ENCODE measurements around the gene CXXC5. TPM values are rescaled to one million over a fixed set of nuclear protein-coding genes. Genes with fewer than 3 reads are reported as not detected.

CXXC5 gene
- total and polyA plus RNA-seq, 9 of the 15 experiments (the other 6 are each of a cell fraction or from before 2014, with no cell fraction given): 1.9 to 123 (median 45.8) TPM

DNA sequence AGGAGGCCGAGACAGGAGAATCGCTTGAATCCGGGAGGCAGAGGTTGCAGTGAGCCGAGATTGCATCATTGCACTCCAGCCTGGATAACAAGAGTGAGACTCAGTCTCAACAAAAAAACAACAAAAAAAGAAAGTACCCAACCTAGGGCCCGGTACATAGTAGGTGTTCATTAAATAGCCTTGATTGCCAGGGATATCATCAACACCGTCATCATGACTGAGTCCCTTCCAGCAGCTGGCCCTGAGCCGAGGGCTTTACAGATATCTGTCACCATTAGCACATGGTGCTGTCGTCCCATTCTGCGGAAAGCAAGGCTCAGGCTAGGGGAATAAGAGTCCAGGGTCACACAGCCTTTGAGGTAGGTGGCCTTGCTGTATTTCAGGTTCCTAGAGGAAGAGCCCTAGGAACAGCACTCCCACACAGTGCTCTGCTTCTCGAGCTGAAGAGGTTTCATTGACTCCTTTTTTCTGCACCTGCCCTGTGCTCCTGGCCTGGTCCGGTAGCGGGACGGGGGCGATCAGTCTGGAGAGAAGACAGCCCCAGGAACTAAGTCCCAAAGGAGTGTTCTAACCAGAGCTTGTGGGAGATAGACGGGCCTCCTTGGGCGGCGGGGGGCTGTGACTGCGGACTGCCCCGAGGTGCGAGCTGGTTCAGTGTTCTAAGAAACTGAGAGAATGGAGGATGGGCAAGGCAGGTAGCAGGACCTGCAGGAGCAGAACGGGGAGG lies 48.2 kb downstream of the CXXC5 start (continued):
- TF ChIP-seq RREB1 (CRISPR knock-in tag; IDR thresholded peaks at IDR 0.05) (no peak), KDM1A (IDR thresholded peaks at IDR 0.05) (peak; percentile 75 to 79), SMARCA4 (IDR thresholded peaks at IDR 0.05) (peak; percentile 31; the same call in 1 of the 2 replicates), ZFP36 (IDR thresholded peaks at IDR 0.05; ENCODE audit: low read depth, low read length, partially characterized antibody) (peak; percentile 17), TRIM24 (IDR thresholded peaks at IDR 0.05) (peak; percentile 30 to 33; a peak in 2 of 4 replicates), ZKSCAN1 (IDR thresholded peaks at IDR 0.05; ENCODE audit: low read depth, low read length) (peak; percentile 96), HINFP (tag; conservative IDR thresholded peaks at IDR 0.05; ENCODE audit: low read depth) (no peak), HNRNPLL (IDR thresholded peaks at IDR 0.05; ENCODE audit: low read depth, low read length, poor library complexity, severe bottlenecking) (no peak), ATF7 (IDR thresholded peaks at IDR 0.05) (peak; percentile 58; the same call in 1 of the 2 replicates), RBM25 (IDR thresholded peaks at IDR 0.05; ENCODE audit: low read depth, low read length, severe bottlenecking) (peak; percentile 25), EP300 (IDR thresholded peaks at IDR 0.05; ENCODE audit: low read length) (no peak), BRD4 (IDR thresholded peaks at IDR 0.05) (0 out of 2 replicates have a peak, but pooled peaks have one; percentile 3)
- TF ChIP-seq, protein P1, sequence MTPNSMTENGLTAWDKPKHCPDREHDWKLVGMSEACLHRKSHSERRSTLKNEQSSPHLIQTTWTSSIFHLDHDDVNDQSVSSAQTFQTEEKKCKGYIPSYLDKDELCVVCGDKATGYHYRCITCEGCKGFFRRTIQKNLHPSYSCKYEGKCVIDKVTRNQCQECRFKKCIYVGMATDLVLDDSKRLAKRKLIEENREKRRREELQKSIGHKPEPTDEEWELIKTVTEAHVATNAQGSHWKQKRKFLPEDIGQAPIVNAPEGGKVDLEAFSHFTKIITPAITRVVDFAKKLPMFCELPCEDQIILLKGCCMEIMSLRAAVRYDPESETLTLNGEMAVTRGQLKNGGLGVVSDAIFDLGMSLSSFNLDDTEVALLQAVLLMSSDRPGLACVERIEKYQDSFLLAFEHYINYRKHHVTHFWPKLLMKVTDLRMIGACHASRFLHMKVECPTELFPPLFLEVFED (CRISPR knock-in tag; conservative IDR thresholded peaks at IDR 0.05): no peak
- TF ChIP-seq, protein P2, sequence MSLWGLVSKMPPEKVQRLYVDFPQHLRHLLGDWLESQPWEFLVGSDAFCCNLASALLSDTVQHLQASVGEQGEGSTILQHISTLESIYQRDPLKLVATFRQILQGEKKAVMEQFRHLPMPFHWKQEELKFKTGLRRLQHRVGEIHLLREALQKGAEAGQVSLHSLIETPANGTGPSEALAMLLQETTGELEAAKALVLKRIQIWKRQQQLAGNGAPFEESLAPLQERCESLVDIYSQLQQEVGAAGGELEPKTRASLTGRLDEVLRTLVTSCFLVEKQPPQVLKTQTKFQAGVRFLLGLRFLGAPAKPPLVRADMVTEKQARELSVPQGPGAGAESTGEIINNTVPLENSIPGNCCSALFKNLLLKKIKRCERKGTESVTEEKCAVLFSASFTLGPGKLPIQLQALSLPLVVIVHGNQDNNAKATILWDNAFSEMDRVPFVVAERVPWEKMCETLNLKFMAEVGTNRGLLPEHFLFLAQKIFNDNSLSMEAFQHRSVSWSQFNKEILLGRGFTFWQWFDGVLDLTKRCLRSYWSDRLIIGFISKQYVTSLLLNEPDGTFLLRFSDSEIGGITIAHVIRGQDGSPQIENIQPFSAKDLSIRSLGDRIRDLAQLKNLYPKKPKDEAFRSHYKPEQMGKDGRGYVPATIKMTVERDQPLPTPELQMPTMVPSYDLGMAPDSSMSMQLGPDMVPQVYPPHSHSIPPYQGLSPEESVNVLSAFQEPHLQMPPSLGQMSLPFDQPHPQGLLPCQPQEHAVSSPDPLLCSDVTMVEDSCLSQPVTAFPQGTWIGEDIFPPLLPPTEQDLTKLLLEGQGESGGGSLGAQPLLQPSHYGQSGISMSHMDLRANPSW (CRISPR knock-in tag; IDR thresholded peaks at IDR 0.05): peak; percentile 28; the same call in 1 of the 2 replicates
- TF ChIP-seq, protein P3, sequence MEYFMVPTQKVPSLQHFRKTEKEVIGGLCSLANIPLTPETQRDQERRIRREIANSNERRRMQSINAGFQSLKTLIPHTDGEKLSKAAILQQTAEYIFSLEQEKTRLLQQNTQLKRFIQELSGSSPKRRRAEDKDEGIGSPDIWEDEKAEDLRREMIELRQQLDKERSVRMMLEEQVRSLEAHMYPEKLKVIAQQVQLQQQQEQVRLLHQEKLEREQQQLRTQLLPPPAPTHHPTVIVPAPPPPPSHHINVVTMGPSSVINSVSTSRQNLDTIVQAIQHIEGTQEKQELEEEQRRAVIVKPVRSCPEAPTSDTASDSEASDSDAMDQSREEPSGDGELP (CRISPR knock-in tag; IDR thresholded peaks at IDR 0.05; ENCODE audit: borderline replicate concordance): peak; percentile 55; the same call in 1 of the 2 replicates

All from K562 (cell line).